Measurements from ENCODE around the gene VAMP1. TPM values are rescaled to one million over a fixed set of nuclear protein-coding genes. Genes with fewer than 3 reads are reported as not detected.

VAMP1 gene
- total and polyA plus RNA-seq, 2 of the 4 experiments (the other 2 are of a cell fraction), result 7.2 to 21.9 TPM

GRCh38 chr12:6440391-6440790 lies 30.1 kb downstream of the VAMP1 start:
- no peak overlapping the region for H2AFZ ChIP-seq (replicated peaks; ENCODE audit: low read length, poor library complexity)
- DNase-seq, result no peak
- POLR2A ChIA-PET (ENCODE audit: unreplicated experiment), result no interaction called here
- intact Hi-C loops (cut with micrococcal nuclease) (no loop called here), in situ Hi-C loops (cut with MboI; ENCODE audit: low sequenced_read_pairs) (no loop called here), dilution Hi-C loops (cut with HindIII; ENCODE audit: low sequenced_read_pairs, unreplicated experiment) (no loop called here)
- no peak for TF ChIP-seq BHLHE40 (IDR thresholded peaks at IDR 0.05; ENCODE audit: low read depth, low read length)
- TF ChIP-seq RAD21 (IDR thresholded peaks at IDR 0.05; ENCODE audit: low read length), result no peak
- TF ChIP-seq ELK1 (IDR thresholded peaks at IDR 0.05; ENCODE audit: borderline replicate concordance, low read depth, low read length), result no peak
- TF ChIP-seq CTCF (conservative IDR thresholded peaks at IDR 0.05; ENCODE audit: low read depth, low read length), result no peak
- no peak for TF ChIP-seq SMC3 (IDR thresholded peaks at IDR 0.05; ENCODE audit: low read depth, low read length)
- TF ChIP-seq RCOR1 (IDR thresholded peaks at IDR 0.05; ENCODE audit: insufficient replicate concordance, low read length), result no peak
- no peak for TF ChIP-seq USF2 (IDR thresholded peaks at IDR 0.05; ENCODE audit: low read depth, low read length)
- TF ChIP-seq MAFK (IDR thresholded peaks at IDR 0.05; ENCODE audit: low read depth, low read length), result no peak
- no peak for TF ChIP-seq CHD1 (IDR thresholded peaks at IDR 0.05; ENCODE audit: low read depth, low read length)
- TF ChIP-seq NFE2L2 (IDR thresholded peaks at IDR 0.05; ENCODE audit: low read depth, low read length), result no peak
- no peak for TF ChIP-seq MAZ (IDR thresholded peaks at IDR 0.05; ENCODE audit: borderline replicate concordance, low read depth, low read length)
- TF ChIP-seq POLR2A (IDR thresholded peaks at IDR 0.05; ENCODE audit: low read depth, low read length), result no peak
- TF ChIP-seq FOS (IDR thresholded peaks at IDR 0.05; ENCODE audit: low read depth, low read length), result no peak
- TF ChIP-seq RFX5 (IDR thresholded peaks at IDR 0.05; ENCODE audit: low read depth, low read length), result no peak
- no peak for TF ChIP-seq CEBPB (IDR thresholded peaks at IDR 0.05; ENCODE audit: low read depth, low read length)
- no peak for TF ChIP-seq MXI1 (IDR thresholded peaks at IDR 0.05; ENCODE audit: borderline replicate concordance, low read depth, low read length)
- no peaks in the 10 kb centered on the region for H3K79me1 ChIP-seq (ENCODE audit: low read depth in 1 of 2, low read length in 2 of 2)
- no peaks in the 10 kb centered on the region for H4K20me1 ChIP-seq (ENCODE audit: insufficient read depth, low read length)
- peaks cover 8% of the 10 kb centered on the region; the same call in 1 of the 2 replicates for H3K9me1 ChIP-seq (ENCODE audit: insufficient read depth, low read length)
- no peaks in the 10 kb centered on the region for H3K27me3 ChIP-seq (ENCODE audit: control insufficient read depth, insufficient read depth, low read length)
- no peak overlapping the region for H4K5ac ChIP-seq (ENCODE audit: low read depth, low read length)
- H3K4me2 ChIP-seq (ENCODE audit: low read depth, low read length), result no peak overlapping the region
- no peak overlapping the region for H3K9ac ChIP-seq (ENCODE audit: low read depth, low read length)
- H3K4me1 ChIP-seq (ENCODE audit: control insufficient read depth, insufficient read depth, low read length), result peaks cover 2% of the 10 kb centered on the region; the same call in 1 of the 2 replicates
- no peak overlapping the region for H2AK5ac ChIP-seq (ENCODE audit: low read depth, low read length)
- H3K9me3 ChIP-seq (ENCODE audit: control insufficient read depth, insufficient read depth, low read length), result no peaks in the 10 kb centered on the region
- no peak overlapping the region for H2BK20ac ChIP-seq (ENCODE audit: low read depth, low read length)
- H3K23ac ChIP-seq (ENCODE audit: low read depth, low read length), result no peak overlapping the region
- H3K56ac ChIP-seq (ENCODE audit: extremely low read depth, insufficient read depth, low read length), result no peak overlapping the region
- no peak overlapping the region for H3K4ac ChIP-seq (ENCODE audit: low read depth, low read length)
- no peak overlapping the region for H3K27ac ChIP-seq (ENCODE audit: insufficient read depth, low read length)
- H2BK15ac ChIP-seq (ENCODE audit: low read depth, low read length), result no peak overlapping the region
- no CpG with 5 or more reads among the region's 1 CpG for WGBS, 2 experiments (ENCODE audit: extremely low coverage in 2 of 2, insufficient read length in 1 of 2)
- no peak overlapping the region for H2BK120ac ChIP-seq (ENCODE audit: low read depth, low read length)
- CTCF ChIA-PET, result no interaction called here
- no peak overlapping the region for H3K14ac ChIP-seq (replicated peaks; ENCODE audit: low read depth, low read length)
- no peak overlapping the region for H4K8ac ChIP-seq (ENCODE audit: low read depth in 2 of 2, low read length in 2 of 2)
- no TSS peak for BruUV-seq (replicated peaks)
- H4K91ac ChIP-seq (ENCODE audit: insufficient read depth, low read depth, low read length), result no peak overlapping the region
- ATAC-seq (ENCODE audit: low read depth), result no peak
- no peak overlapping the region for H3K4me3 ChIP-seq (ENCODE audit: insufficient read depth, low read depth, low read length)
- H3K18ac ChIP-seq (ENCODE audit: low read depth, low read length), result no peak overlapping the region
- H2AK9ac ChIP-seq (replicated peaks; ENCODE audit: low read depth, low read length, poor library complexity), result no peak overlapping the region
- H2BK5ac ChIP-seq (ENCODE audit: low read depth, low read length, poor library complexity, severe bottlenecking), result no peak overlapping the region
- H3K36me3 ChIP-seq (ENCODE audit: control insufficient read depth, insufficient read depth, low read length), result peaks cover 10% of the 10 kb centered on the region
